ENCODE data around the gene VWF.

The VWF gene

DNA sequence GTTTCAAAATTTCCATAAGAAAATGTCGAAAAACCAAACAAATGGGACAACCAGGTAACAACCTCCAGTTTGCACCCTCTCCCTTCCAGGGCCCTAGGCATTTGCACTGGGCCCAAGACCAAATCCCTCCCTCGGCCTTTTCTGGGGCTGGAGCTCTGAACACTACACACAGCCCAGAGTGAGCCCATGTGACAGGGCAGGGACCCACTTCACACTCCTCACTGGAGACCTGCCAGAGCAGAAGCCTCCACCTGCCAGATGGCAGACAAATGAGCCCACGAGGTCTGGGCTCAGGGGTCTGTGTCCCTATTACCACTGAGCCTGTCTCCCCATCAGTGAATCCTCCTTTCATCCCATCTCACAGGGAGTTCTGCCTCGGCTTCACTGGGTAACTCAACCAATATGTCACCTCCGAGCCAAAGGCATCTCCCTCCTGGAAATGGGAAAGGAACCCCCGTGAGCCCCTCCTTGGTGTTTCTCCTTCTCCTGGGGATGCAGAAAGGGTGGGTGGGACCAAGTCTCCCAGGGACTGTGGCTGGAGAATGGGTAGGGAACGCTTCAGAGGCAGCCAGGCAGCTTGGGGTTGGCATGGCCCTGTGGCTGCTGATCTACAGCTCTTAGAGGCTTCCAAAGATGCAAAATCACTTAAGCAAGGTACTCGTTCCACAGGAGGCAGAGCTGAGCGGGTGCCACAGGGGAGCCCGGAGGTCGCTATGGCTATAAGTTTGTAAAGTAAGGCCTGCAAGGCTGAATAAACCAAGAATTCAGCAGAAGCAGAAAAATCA, 10.6 kb downstream of the VWF start:
- Histone ChIP-seq H3K27ac (ENCODE audit: low read length) (no peak overlapping the region), H3K27me3 (ENCODE audit: low read depth, low read length) (no peaks in the 10 kb centered on the region), H3K9ac (ENCODE audit: low read length) (no peak overlapping the region), H3K36me3 (replicated peaks; ENCODE audit: low read depth, low read length) (no peaks in the 10 kb centered on the region), H3K4me2 (ENCODE audit: low read length) (no peak overlapping the region), H3K79me2 (ENCODE audit: low read length) (no peaks in the 10 kb centered on the region), H3K4me3 (ENCODE audit: low read length) (no peak overlapping the region), H2AFZ (ENCODE audit: low read depth, low read length) (no peak overlapping the region), H4K20me1 (ENCODE audit: insufficient read depth, low read length) (no peaks in the 10 kb centered on the region), H3K4me1 (ENCODE audit: low read length) (no peaks in the 10 kb centered on the region), H3K9me3 (ENCODE audit: insufficient read depth, low read length) (no peaks in the 10 kb centered on the region)
- TF ChIP-seq, protein P1, sequence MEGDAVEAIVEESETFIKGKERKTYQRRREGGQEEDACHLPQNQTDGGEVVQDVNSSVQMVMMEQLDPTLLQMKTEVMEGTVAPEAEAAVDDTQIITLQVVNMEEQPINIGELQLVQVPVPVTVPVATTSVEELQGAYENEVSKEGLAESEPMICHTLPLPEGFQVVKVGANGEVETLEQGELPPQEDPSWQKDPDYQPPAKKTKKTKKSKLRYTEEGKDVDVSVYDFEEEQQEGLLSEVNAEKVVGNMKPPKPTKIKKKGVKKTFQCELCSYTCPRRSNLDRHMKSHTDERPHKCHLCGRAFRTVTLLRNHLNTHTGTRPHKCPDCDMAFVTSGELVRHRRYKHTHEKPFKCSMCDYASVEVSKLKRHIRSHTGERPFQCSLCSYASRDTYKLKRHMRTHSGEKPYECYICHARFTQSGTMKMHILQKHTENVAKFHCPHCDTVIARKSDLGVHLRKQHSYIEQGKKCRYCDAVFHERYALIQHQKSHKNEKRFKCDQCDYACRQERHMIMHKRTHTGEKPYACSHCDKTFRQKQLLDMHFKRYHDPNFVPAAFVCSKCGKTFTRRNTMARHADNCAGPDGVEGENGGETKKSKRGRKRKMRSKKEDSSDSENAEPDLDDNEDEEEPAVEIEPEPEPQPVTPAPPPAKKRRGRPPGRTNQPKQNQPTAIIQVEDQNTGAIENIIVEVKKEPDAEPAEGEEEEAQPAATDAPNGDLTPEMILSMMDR (IDR thresholded peaks at IDR 0.05; ENCODE audit: low read depth, low read length), result no peak
- TF ChIP-seq EZH2phosphoT487 (IDR thresholded peaks at IDR 0.05; ENCODE audit: low read depth), result no peak

DNA sequence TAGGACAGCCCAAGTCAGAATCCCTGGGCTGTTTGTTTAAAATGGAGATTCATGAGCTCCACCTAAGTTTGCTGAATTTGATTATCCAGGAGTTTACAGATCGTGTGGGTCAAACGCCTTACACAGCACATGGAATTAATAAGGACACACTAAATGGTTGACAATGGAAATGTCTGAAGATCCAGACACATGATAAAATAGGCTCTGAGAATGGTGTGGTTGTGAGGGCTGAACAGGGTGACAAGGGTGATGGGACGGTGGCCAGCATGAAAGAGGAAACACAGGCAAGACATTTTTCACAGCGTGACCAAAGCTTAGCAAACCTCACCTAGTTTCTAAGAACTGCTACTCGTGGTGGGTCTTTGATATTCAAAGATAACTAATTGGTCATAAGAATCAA, 12.5 kb downstream of the VWF start:
- no peaks in the 10 kb centered on the region for H3K27me3 ChIP-seq (ENCODE audit: low read depth, low read length)
- no peak overlapping the region for H3K27ac ChIP-seq (ENCODE audit: low read length)
- H3K4me2 ChIP-seq (ENCODE audit: low read length), result no peak overlapping the region
- no peaks in the 10 kb centered on the region for H3K9me3 ChIP-seq (ENCODE audit: insufficient read depth, low read length)
- no peaks in the 10 kb centered on the region for H4K20me1 ChIP-seq (ENCODE audit: insufficient read depth, low read length)
- no peaks in the 10 kb centered on the region for H3K36me3 ChIP-seq (replicated peaks; ENCODE audit: low read depth, low read length)
- no peak overlapping the region for H2AFZ ChIP-seq (ENCODE audit: low read depth, low read length)
- H3K79me2 ChIP-seq (ENCODE audit: low read length), result no peaks in the 10 kb centered on the region
- H3K4me3 ChIP-seq (ENCODE audit: low read length), result no peak overlapping the region
- TF ChIP-seq, protein P1 (IDR thresholded peaks at IDR 0.05; ENCODE audit: low read depth, low read length), result no peak
- no peak for TF ChIP-seq EZH2phosphoT487 (IDR thresholded peaks at IDR 0.05; ENCODE audit: low read depth)
- no peaks in the 10 kb centered on the region for H3K4me1 ChIP-seq (ENCODE audit: low read length)
- H3K9ac ChIP-seq (ENCODE audit: low read length), result no peak overlapping the region

DNA sequence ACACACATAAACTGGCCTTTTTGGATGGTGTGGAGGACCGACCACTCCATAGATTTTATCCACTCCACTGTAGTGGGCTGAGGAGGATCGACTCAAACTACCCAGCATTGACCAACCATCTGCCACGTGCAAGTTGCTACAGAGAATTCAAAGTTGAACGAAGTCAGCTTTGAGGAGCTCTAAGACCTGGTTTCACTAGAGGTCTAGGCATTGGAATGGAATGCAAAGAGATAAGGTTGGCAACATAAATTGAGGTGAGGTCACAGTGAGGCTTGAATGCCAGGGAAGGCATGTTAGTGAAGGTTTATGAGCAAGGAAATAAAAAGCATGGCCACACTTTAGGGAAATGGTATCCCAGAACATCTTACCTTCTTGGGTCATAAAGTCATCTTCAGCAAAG, 14.5 kb downstream of the VWF start:
- H3K36me3 ChIP-seq (replicated peaks; ENCODE audit: low read depth, low read length), result no peaks in the 10 kb centered on the region
- H3K9me3 ChIP-seq (ENCODE audit: insufficient read depth, low read length), result no peaks in the 10 kb centered on the region

DNA sequence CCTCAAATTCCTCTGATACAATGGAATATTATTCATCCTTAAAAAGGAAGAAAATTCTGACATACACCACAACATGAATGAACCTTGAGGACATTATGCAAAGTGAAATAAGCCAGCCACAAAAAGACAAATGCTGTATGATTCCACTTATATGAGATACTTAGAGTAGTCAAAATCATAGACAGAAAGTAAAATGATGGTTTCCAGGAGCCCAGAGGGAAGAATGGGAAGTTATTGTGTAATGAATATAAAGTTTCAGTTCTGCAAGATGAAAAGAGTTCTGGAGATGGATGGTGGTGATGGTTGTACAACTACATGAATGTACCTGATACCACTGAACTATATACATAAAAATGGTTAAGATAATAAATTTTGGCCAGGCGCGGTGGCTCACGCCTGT, 18.3 kb downstream of the VWF start:
- TF ChIP-seq, protein P1 (IDR thresholded peaks at IDR 0.05; ENCODE audit: low read depth, low read length), result no peak
- TF ChIP-seq EZH2phosphoT487 (IDR thresholded peaks at IDR 0.05; ENCODE audit: low read depth), result no peak
- H3K9ac ChIP-seq (ENCODE audit: low read length), result no peak overlapping the region
- H3K27ac ChIP-seq (ENCODE audit: low read length), result no peak overlapping the region
- no peaks in the 10 kb centered on the region for H3K36me3 ChIP-seq (replicated peaks; ENCODE audit: low read depth, low read length)
- H3K4me3 ChIP-seq (ENCODE audit: low read length), result no peak overlapping the region
- H3K9me3 ChIP-seq (ENCODE audit: insufficient read depth, low read length), result no peaks in the 10 kb centered on the region
- no peaks in the 10 kb centered on the region for H3K27me3 ChIP-seq (ENCODE audit: low read depth, low read length)
- no peak overlapping the region for H2AFZ ChIP-seq (ENCODE audit: low read depth, low read length)
- no peaks in the 10 kb centered on the region for H3K79me2 ChIP-seq (ENCODE audit: low read length)
- H4K20me1 ChIP-seq (ENCODE audit: insufficient read depth, low read length), result no peaks in the 10 kb centered on the region
- no peaks in the 10 kb centered on the region for H3K4me1 ChIP-seq (ENCODE audit: low read length)
- H3K4me2 ChIP-seq (ENCODE audit: low read length), result no peak overlapping the region

More for the DNA sequence above, 14.5 kb downstream of the VWF start:
- no peak overlapping the region for H3K9ac ChIP-seq (ENCODE audit: low read length)
- H3K4me2 ChIP-seq (ENCODE audit: low read length), result no peak overlapping the region
- no peak overlapping the region for H3K4me3 ChIP-seq (ENCODE audit: low read length)
- no peaks in the 10 kb centered on the region for H4K20me1 ChIP-seq (ENCODE audit: insufficient read depth, low read length)
- no peaks in the 10 kb centered on the region for H3K79me2 ChIP-seq (ENCODE audit: low read length)
- no peak overlapping the region for H2AFZ ChIP-seq (ENCODE audit: low read depth, low read length)
- TF ChIP-seq, protein P1 (IDR thresholded peaks at IDR 0.05; ENCODE audit: low read depth, low read length), result no peak
- no peak for TF ChIP-seq EZH2phosphoT487 (IDR thresholded peaks at IDR 0.05; ENCODE audit: low read depth)
- no peaks in the 10 kb centered on the region for H3K4me1 ChIP-seq (ENCODE audit: low read length)
- no peaks in the 10 kb centered on the region for H3K27me3 ChIP-seq (ENCODE audit: low read depth, low read length)
- no peak overlapping the region for H3K27ac ChIP-seq (ENCODE audit: low read length)
